Measurements from ENCODE around the gene ASB6. TPM values are rescaled to one million over a fixed set of nuclear protein-coding genes. Genes with fewer than 3 reads are reported as not detected.

ASB6 gene
- total and polyA plus RNA-seq, 7 donors = 6.3 to 20.2 (median 8.9) TPM

DNA sequence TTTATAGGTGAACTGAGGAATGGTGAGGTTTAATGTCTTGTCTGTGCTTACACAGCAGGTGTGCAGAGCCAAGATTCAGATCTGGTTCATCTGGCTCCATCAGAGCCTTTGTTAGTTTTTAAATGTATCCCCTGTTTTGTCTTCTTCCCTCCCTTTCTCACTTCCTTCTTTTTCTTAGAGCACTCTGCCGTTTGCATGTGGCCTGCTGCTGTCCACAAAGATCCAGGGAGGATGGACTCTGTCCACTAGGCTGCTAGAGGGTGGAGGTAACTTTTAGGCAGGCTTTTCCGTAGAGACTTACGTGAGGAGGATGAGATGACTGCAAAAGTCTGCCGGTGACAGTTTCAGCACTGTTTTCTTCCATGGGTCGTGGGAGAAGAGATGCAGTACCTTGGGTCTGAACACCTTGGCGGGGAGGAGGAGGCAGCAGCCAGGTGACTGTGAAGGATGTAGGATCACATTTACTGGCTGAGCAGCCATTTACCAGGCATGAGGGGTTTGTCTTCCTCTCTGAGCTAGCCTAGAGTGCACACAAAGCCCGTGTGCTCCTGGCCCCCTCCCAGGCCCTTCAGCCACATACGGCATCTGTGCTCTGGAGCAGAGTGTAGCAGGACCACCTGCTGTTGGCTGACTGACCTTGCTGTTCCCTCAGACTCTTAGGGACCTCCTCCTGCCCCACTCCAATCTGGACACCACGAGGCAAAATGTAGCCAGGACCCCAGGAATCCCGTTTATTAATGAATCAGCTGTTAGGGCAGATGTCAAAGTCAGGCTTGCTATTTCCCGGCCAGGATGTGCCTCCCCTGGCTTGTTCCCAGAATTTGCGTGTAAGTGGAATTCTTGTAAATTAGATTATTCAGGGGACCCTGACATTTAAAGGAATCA, 14.2 kb downstream of the ASB6 start:
- Histone ChIP-seq H3K27me3 (ENCODE audit: insufficient read depth in 3 of 3, low read length in 2 of 3) (no peaks in the 10 kb centered on the region), H3K9me3 (no peaks in the 10 kb centered on the region), H3K36me3 (ENCODE audit: insufficient read depth in 1 of 2, low read depth in 1 of 2) (peaks cover 0 to 2% of the 10 kb centered on the region in 2 donors), H3K4me3 (peak overlapping the region; percentile 76), H3K27ac (peak overlapping the region; percentile 93), H3K4me1 (peaks cover 52% of the 10 kb centered on the region)
- intact Hi-C loops (cut with DNase I) = loop anchor here in 1 of 2 donors (2.0 kb wide), 1 partner anchor 13 kb away; no protein-coding TSS in a partner anchor
- ATAC-seq (no peak), DNase-seq (no peak)
- 20 to 27% (median 26%) methylated on average over 12 of the region's 12 CpGs for WGBS, 3 donors
- TF ChIP-seq, protein P1, sequence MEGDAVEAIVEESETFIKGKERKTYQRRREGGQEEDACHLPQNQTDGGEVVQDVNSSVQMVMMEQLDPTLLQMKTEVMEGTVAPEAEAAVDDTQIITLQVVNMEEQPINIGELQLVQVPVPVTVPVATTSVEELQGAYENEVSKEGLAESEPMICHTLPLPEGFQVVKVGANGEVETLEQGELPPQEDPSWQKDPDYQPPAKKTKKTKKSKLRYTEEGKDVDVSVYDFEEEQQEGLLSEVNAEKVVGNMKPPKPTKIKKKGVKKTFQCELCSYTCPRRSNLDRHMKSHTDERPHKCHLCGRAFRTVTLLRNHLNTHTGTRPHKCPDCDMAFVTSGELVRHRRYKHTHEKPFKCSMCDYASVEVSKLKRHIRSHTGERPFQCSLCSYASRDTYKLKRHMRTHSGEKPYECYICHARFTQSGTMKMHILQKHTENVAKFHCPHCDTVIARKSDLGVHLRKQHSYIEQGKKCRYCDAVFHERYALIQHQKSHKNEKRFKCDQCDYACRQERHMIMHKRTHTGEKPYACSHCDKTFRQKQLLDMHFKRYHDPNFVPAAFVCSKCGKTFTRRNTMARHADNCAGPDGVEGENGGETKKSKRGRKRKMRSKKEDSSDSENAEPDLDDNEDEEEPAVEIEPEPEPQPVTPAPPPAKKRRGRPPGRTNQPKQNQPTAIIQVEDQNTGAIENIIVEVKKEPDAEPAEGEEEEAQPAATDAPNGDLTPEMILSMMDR (IDR thresholded peaks at IDR 0.05) = no peak

DNA sequence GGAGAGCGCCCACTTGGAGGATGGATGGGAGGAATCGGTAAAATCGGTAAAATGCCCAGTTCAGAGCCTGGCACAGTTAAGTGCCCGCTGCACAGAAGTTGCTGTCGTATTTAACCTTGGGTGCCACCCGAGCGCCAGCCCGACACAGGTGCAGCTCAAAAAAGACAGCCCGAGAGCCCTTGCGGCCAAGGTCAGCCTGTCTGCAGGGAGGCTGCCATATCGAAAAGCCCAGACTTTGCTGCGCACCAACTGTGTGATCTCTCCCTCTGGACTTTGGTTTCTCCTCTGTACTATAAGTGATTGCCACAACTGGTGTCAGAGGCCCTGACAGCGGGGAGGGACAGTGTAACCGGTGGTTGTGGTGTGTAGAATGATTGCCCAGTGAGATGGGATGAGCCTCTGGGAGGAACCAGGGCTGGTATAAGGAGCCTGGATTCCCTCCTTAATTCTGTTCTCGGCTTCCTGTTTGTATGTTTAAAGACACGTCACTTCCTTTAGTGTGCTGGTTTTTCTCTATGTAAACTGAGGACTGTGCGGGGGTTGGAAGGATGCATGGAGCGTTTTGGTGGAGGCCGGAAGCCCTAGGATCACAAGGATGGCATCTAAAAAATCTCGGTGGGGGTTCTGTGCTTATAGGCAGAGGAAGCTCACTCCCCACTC, 15.2 kb downstream of the ASB6 start:
- Histone ChIP-seq H3K4me3 (peak overlapping the region; percentile 76), H3K36me3 (ENCODE audit: insufficient read depth in 1 of 2, low read depth in 1 of 2) (no peaks in the 10 kb centered on the region), H3K4me1 (peaks cover 46% of the 10 kb centered on the region), H3K27me3 (ENCODE audit: insufficient read depth in 3 of 3, low read length in 2 of 3) (peaks cover 0 to 2% (median 1%) of the 10 kb centered on the region in 3 donors), H3K27ac (peak overlapping the region; percentile 93), H3K9me3 (no peaks in the 10 kb centered on the region)
- WGBS, 3 donors = 2 to 4% (median 3%) methylated on average over 20 of the region's 20 CpGs
- DNase-seq (no peak), ATAC-seq (peak; percentile 33 to 64 (median 53))
- TF ChIP-seq, protein P1 (IDR thresholded peaks at IDR 0.05) = no peak
- intact Hi-C loops (cut with DNase I) = loop anchor here in 1 of 2 donors (2.0 kb wide), 1 partner anchor 14 kb away; no protein-coding TSS in a partner anchor

DNA sequence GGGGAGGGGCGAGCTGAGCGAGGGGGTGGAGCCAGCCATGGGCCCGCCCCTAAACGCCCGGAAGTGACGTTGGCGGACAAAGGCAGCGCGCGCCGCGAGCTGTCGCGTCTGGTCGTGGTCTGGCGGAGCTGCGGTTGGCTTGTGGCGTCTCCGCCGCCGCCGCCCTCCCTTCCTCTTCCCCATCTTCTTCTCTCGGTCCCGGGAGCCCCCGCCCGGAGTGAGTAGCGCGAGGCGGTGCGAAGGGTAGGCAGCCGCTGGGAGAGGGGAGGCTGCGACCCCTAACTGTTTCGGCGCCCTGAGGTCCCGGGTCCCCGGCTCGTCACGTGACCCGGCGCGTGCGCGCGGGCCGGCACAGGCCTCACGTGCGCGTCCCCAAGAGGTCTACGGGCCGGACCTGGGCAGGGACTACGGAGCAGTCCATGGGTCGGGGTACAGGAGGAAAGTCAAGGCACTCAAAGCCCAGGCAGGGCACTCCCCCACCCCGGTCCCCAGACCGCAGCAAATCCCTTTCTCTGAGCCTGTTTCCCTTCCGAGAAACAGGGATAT, 15.8 kb downstream of the ASB6 start, which contains the start of gene NTMT1:
Gene NTMT1 (plus strand): TSS at position 85 of the 546 bp plus-strand sequence. CDS start 6,541 bp downstream, outside the sequence.
- WGBS, 3 donors = 0% methylated on average over 51 to 55 of the region's 55 CpGs
- intact Hi-C loops (cut with DNase I) = loop anchor here in 1 of 2 donors (2.0 kb wide), 1 partner anchor 15 kb away; no protein-coding TSS in a partner anchor
- peak within 1 kb of the TSS; percentile 76 for H3K4me3 ChIP-seq
- peaks cover 0 to 9% (median 2%) of the 10 kb centered on the region in 3 donors for H3K27me3 ChIP-seq (ENCODE audit: insufficient read depth in 3 of 3, low read length in 2 of 3)
- peaks cover 40% of the 10 kb centered on the region for H3K4me1 ChIP-seq
- TF ChIP-seq, protein P1 (IDR thresholded peaks at IDR 0.05) = no peak
- ATAC-seq = peak; percentile 94 to 96 (median 96)
- no peaks in the 10 kb centered on the region for H3K36me3 ChIP-seq (ENCODE audit: insufficient read depth in 1 of 2, low read depth in 1 of 2)
- DNase-seq = peak; percentile 87 to 94
- H3K27ac ChIP-seq = peak within 1 kb of the TSS; percentile 93
- H3K9me3 ChIP-seq = no peaks in the 10 kb centered on the region

DNA sequence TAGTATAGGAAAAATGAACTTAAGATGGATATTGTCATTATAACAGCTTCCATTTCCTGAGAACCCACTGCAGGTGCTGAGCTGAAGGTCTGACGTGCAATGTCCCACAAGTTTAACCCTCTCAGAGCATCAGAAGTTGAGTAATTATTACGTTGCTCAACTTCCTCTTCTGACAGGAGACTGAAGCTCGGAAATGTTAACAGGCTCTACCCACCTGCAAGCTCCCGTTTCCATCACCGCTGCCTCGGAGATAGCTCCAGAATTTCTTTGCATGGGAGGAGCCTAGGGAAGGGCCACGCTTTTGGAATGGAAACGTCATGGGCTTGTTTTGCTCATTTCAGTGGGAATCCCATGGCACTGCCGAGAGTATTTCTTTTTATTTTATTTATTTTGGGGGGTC, 17.0 kb downstream of the ASB6 start:
- Histone ChIP-seq H3K27me3 (ENCODE audit: insufficient read depth in 3 of 3, low read length in 2 of 3) (peaks cover 0 to 21% (median 5%) of the 10 kb centered on the region in 3 donors), H3K4me3 (peak overlapping the region; percentile 76), H3K27ac (no peak overlapping the region), H3K36me3 (ENCODE audit: insufficient read depth in 1 of 2, low read depth in 1 of 2) (no peaks in the 10 kb centered on the region), H3K4me1 (peaks cover 34% of the 10 kb centered on the region), H3K9me3 (no peaks in the 10 kb centered on the region)
- ATAC-seq (no peak), DNase-seq (no peak)
- intact Hi-C loops (cut with DNase I) = no loop called here
- TF ChIP-seq, protein P1 (IDR thresholded peaks at IDR 0.05) = no peak
- WGBS, 3 donors = 41 to 57% (median 47%) methylated on average over 9 of the region's 9 CpGs

Measured in psoas muscle (tissue), 8 donors.